Bronchial epithelial cell (primary cell): ENCODE data around the gene POR. TPM values are rescaled to one million over a fixed set of nuclear protein-coding genes. Genes with fewer than 3 reads are reported as not detected.

Experiments
- DNase-seq: peaks from one replicate; pipeline ENCODE4 v3.0.0-alpha.2; 2010; ENCODE audit warnings: low read depth
- FAIRE-seq: peaks from 2 replicates; lab custom pipeline; 2011; peaks lifted over from hg19 to GRCh38; lab: Jason Lieb, UNC
- H3K27me3 ChIP-seq: 2 replicates; pipeline ENCODE4 v1.5.1; 2011; ENCODE audit warnings: low read length; ENCODE audit not compliant: control insufficient read depth, insufficient read depth
- H3K36me3 ChIP-seq: 2 replicates; pipeline ENCODE4 v1.5.1; 2011; ENCODE audit warnings: low read length; ENCODE audit not compliant: control insufficient read depth, insufficient read depth
- H3K4me3 ChIP-seq: 2 replicates; pipeline ENCODE4 v1.5.1; 2011; ENCODE audit warnings: mild to moderate bottlenecking, low read depth, low read length, control low read depth
- CTCF ChIP-seq: IDR thresholded peaks from 2 replicates; pipeline ENCODE4 v1.5.1; 2011; ENCODE audit warnings: mild to moderate bottlenecking, moderate library complexity, low read length, control low read depth, inconsistent platforms; ENCODE audit not compliant: insufficient read depth, severe bottlenecking
- total RNA-seq: library from RNA; depleted of rRNA; stranded (reverse); fragments of >200 nt; gene quantifications from 2 replicates; pipeline ENCODE4 v1.2.1, GENCODE V29; 2014

The POR gene
- total RNA-seq, 1 donor from 2014 or later, result 75.0 TPM

- no peak for DNase-seq
- no peak overlapping the region for H3K4me3 ChIP-seq
- peaks cover 5% of the 10 kb centered on the region for H3K36me3 ChIP-seq
- FAIRE-seq, result no peak
- TF ChIP-seq CTCF, result no peak
- H3K27me3 ChIP-seq, result no peaks in the 10 kb centered on the region
These were observed 117.0 kb downstream of the POR start for GRCh38 chr7:76031964-76032363.

Other genes starting within 250 kb of the POR start
- 3.2 and 5.2 TPM in 2 replicates for gene HIP1, start 176.2 kb upstream of the POR start, total RNA-seq
- not detected in 2 replicates for gene CCL26, start 142.9 kb upstream of the POR start, total RNA-seq
- not detected in 2 replicates for gene CCL24, start 101.3 kb upstream of the POR start, total RNA-seq
- gene RHBDD2, start 36.1 kb upstream of the POR start, total RNA-seq, result 10.8 and 17.4 TPM in 2 replicates
- 21.6 and 34.7 TPM in 2 replicates for gene TMEM120A, start 79.4 kb downstream of the POR start, total RNA-seq
- gene STYXL1, start 132.8 kb downstream of the POR start, total RNA-seq, result 47.7 and 68.9 TPM in 2 replicates
- 45.0 and 52.4 TPM in 2 replicates for gene MDH2, start 133.0 kb downstream of the POR start, total RNA-seq